GM10266 (cell line): ENCODE results near the gene TEX13B.

Experiments
- DNase-seq: peaks from one replicate; pipeline ENCODE4 v3.0.0; 2012; ENCODE audit errors: extremely low spot score
- TF ChIP-seq, protein P1 (sequence below): IDR thresholded peaks from 2 replicates; pipeline ENCODE4 v1.5.1; 2012; ENCODE audit warnings: mild to moderate bottlenecking, low read depth; ENCODE audit not compliant: control insufficient read depth, insufficient read depth; ENCODE audit errors: missing control alignments

The TEX13B gene

GRCh38 chrX:107936434-107936730, 45.8 kb downstream of the TEX13B start:
- TF ChIP-seq, protein P1, sequence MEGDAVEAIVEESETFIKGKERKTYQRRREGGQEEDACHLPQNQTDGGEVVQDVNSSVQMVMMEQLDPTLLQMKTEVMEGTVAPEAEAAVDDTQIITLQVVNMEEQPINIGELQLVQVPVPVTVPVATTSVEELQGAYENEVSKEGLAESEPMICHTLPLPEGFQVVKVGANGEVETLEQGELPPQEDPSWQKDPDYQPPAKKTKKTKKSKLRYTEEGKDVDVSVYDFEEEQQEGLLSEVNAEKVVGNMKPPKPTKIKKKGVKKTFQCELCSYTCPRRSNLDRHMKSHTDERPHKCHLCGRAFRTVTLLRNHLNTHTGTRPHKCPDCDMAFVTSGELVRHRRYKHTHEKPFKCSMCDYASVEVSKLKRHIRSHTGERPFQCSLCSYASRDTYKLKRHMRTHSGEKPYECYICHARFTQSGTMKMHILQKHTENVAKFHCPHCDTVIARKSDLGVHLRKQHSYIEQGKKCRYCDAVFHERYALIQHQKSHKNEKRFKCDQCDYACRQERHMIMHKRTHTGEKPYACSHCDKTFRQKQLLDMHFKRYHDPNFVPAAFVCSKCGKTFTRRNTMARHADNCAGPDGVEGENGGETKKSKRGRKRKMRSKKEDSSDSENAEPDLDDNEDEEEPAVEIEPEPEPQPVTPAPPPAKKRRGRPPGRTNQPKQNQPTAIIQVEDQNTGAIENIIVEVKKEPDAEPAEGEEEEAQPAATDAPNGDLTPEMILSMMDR: no peak
- DNase-seq: no peak

DNA sequence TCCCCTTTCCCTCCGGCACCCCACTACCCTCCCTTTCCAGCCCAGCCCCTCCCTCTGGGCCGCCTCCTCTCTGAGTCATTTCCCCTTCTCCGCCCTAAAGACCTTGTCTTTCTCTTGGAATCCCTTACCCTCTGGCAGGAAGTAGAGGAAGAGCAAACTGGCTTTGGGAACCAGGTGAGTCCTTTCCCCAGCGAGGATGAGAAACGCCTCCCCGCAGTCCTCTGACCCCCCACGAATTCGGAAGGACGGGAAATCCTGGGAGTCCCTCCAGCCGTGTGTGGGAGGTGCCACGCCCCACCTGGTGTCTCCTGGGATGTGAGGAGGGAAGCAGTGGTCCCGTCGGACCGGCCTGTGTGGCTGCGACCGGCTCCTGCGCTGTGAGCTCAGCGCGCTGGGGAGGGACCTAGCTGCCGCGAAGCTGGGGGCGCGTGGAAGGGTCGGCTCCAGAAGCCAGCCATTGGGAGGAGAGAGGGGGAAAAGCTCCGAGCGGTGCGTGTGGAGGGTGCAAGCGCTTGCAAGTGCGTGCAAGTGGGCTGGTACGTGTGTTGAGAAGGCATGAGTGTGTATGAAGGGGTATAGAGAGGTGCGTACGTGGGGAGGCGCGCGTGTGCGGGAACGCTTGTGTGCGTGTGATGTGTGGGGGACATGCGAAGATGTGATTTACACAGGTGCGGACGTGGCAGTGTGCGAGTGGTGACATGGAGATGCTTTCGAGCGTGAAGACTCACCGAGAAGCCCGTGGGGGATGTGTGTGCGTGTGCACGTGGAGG, 46.3 kb downstream of the TEX13B start:
- no peak for DNase-seq
- TF ChIP-seq, protein P1: no peak

- DNase-seq: no peak
- TF ChIP-seq, protein P1: no peak
Observed at GRCh38 chrX:107935200-107935599, 47.0 kb downstream of the TEX13B start.

GRCh38 chrX:107934262-107934661, 47.9 kb downstream of the TEX13B start:
- no peak for DNase-seq
- TF ChIP-seq, protein P1: no peak
